ENCODE data around the gene MCUR1.
A peak's percentile ranks its signal among the peaks of the same experiment; 100 is the strongest.

MCUR1 gene

GRCh38 chr6:13813621-13814175, 659 bp downstream of the MCUR1 start:
- Histone ChIP-seq H3K27me3 (ENCODE audit: insufficient read depth, low read length) (no peaks in the 10 kb centered on the region), H3K9me3 (ENCODE audit: low read length) (no peaks in the 10 kb centered on the region), H3K4me3 (ENCODE audit: low read length) (peak overlapping the region; percentile 83), H2AFZ (ENCODE audit: low read depth, low read length) (peak overlapping the region; percentile 100), H3K4me1 (ENCODE audit: insufficient read depth, low read length) (peaks cover 16% of the 10 kb centered on the region), H3K36me3 (ENCODE audit: insufficient read depth, low read length) (peaks cover 3% of the 10 kb centered on the region)

GRCh38 chr6:13813026-13813425, 1.3 kb downstream of the MCUR1 start:
- no peak overlapping the region for H2AFZ ChIP-seq (ENCODE audit: low read depth, low read length)
- H3K4me3 ChIP-seq (ENCODE audit: low read length) = peak overlapping the region; percentile 83

GRCh38 chr6:13812359-13812642, 2.1 kb downstream of the MCUR1 start:
- H3K9me3 ChIP-seq (ENCODE audit: low read length) = no peaks in the 10 kb centered on the region
- H3K36me3 ChIP-seq (ENCODE audit: insufficient read depth, low read length) = peaks cover 6% of the 10 kb centered on the region
- peaks cover 16% of the 10 kb centered on the region for H3K4me1 ChIP-seq (ENCODE audit: insufficient read depth, low read length)
- no peak overlapping the region for H3K4me3 ChIP-seq (ENCODE audit: low read length)
- no peak overlapping the region for H2AFZ ChIP-seq (ENCODE audit: low read depth, low read length)
- H3K27me3 ChIP-seq (ENCODE audit: insufficient read depth, low read length) = no peaks in the 10 kb centered on the region

More at GRCh38 chr6:13813026-13813425, 1.3 kb downstream of the MCUR1 start:
- H3K4me1 ChIP-seq (ENCODE audit: insufficient read depth, low read length) = peaks cover 16% of the 10 kb centered on the region
- H3K36me3 ChIP-seq (ENCODE audit: insufficient read depth, low read length) = peaks cover 6% of the 10 kb centered on the region
- no peaks in the 10 kb centered on the region for H3K9me3 ChIP-seq (ENCODE audit: low read length)
- no peaks in the 10 kb centered on the region for H3K27me3 ChIP-seq (ENCODE audit: insufficient read depth, low read length)

- H3K4me3 ChIP-seq (ENCODE audit: low read length) = no peak overlapping the region
- no peak overlapping the region for H2AFZ ChIP-seq (ENCODE audit: low read depth, low read length)
- no peaks in the 10 kb centered on the region for H3K9me3 ChIP-seq (ENCODE audit: low read length)
- peaks cover 10% of the 10 kb centered on the region for H3K36me3 ChIP-seq (ENCODE audit: insufficient read depth, low read length)
- peaks cover 16% of the 10 kb centered on the region for H3K4me1 ChIP-seq (ENCODE audit: insufficient read depth, low read length)
- no peaks in the 10 kb centered on the region for H3K27me3 ChIP-seq (ENCODE audit: insufficient read depth, low read length)
Measured at GRCh38 chr6:13811627-13812358, 2.6 kb downstream of the MCUR1 start.

GRCh38 chr6:13810688-13811446, 3.5 kb downstream of the MCUR1 start:
- Histone ChIP-seq H3K4me1 (ENCODE audit: insufficient read depth, low read length) (peaks cover 16% of the 10 kb centered on the region), H2AFZ (ENCODE audit: low read depth, low read length) (no peak overlapping the region), H3K9me3 (ENCODE audit: low read length) (no peaks in the 10 kb centered on the region), H3K36me3 (ENCODE audit: insufficient read depth, low read length) (peaks cover 17% of the 10 kb centered on the region), H3K27me3 (ENCODE audit: insufficient read depth, low read length) (no peaks in the 10 kb centered on the region), H3K4me3 (ENCODE audit: low read length) (no peak overlapping the region)

- Histone ChIP-seq H2AFZ (ENCODE audit: low read depth, low read length) (no peak overlapping the region), H3K4me3 (ENCODE audit: low read length) (no peak overlapping the region), H3K36me3 (ENCODE audit: insufficient read depth, low read length) (peaks cover 27% of the 10 kb centered on the region)
Measured at GRCh38 chr6:13808801-13809200, 5.6 kb downstream of the MCUR1 start.

GRCh38 chr6:13807696-13808095, 6.7 kb downstream of the MCUR1 start:
- Histone ChIP-seq H3K27me3 (ENCODE audit: insufficient read depth, low read length) (no peaks in the 10 kb centered on the region), H3K9me3 (ENCODE audit: low read length) (no peaks in the 10 kb centered on the region), H3K36me3 (ENCODE audit: insufficient read depth, low read length) (peaks cover 27% of the 10 kb centered on the region), H3K4me1 (ENCODE audit: insufficient read depth, low read length) (peaks cover 8% of the 10 kb centered on the region), H2AFZ (ENCODE audit: low read depth, low read length) (no peak overlapping the region), H3K4me3 (ENCODE audit: low read length) (no peak overlapping the region)

More at GRCh38 chr6:13808801-13809200, 5.6 kb downstream of the MCUR1 start:
- Histone ChIP-seq H3K27me3 (ENCODE audit: insufficient read depth, low read length) (no peaks in the 10 kb centered on the region), H3K9me3 (ENCODE audit: low read length) (no peaks in the 10 kb centered on the region), H3K4me1 (ENCODE audit: insufficient read depth, low read length) (peaks cover 12% of the 10 kb centered on the region)

- no peaks in the 10 kb centered on the region for H3K27me3 ChIP-seq (ENCODE audit: insufficient read depth, low read length)
- H3K36me3 ChIP-seq (ENCODE audit: insufficient read depth, low read length) = peaks cover 49% of the 10 kb centered on the region
- no peak overlapping the region for H3K4me3 ChIP-seq (ENCODE audit: low read length)
- no peak overlapping the region for H2AFZ ChIP-seq (ENCODE audit: low read depth, low read length)
- no peaks in the 10 kb centered on the region for H3K9me3 ChIP-seq (ENCODE audit: low read length)
- H3K4me1 ChIP-seq (ENCODE audit: insufficient read depth, low read length) = no peaks in the 10 kb centered on the region
Measured at GRCh38 chr6:13803581-13803980, 10.8 kb downstream of the MCUR1 start.

- Histone ChIP-seq H3K4me1 (ENCODE audit: insufficient read depth, low read length) (no peaks in the 10 kb centered on the region), H3K27me3 (ENCODE audit: insufficient read depth, low read length) (no peaks in the 10 kb centered on the region), H3K4me3 (ENCODE audit: low read length) (no peak overlapping the region), H3K9me3 (ENCODE audit: low read length) (no peaks in the 10 kb centered on the region), H2AFZ (ENCODE audit: low read depth, low read length) (no peak overlapping the region), H3K36me3 (ENCODE audit: insufficient read depth, low read length) (peaks cover 40% of the 10 kb centered on the region)
Measured at GRCh38 chr6:13800615-13801014, 13.7 kb downstream of the MCUR1 start.

GRCh38 chr6:13796781-13797180, 17.6 kb downstream of the MCUR1 start:
- H2AFZ ChIP-seq (ENCODE audit: low read depth, low read length) = no peak overlapping the region
- H3K4me1 ChIP-seq (ENCODE audit: insufficient read depth, low read length) = no peaks in the 10 kb centered on the region
- no peak overlapping the region for H3K4me3 ChIP-seq (ENCODE audit: low read length)
- no peaks in the 10 kb centered on the region for H3K27me3 ChIP-seq (ENCODE audit: insufficient read depth, low read length)
- H3K9me3 ChIP-seq (ENCODE audit: low read length) = no peaks in the 10 kb centered on the region
- H3K36me3 ChIP-seq (ENCODE audit: insufficient read depth, low read length) = peaks cover 40% of the 10 kb centered on the region

- Histone ChIP-seq H3K36me3 (ENCODE audit: insufficient read depth, low read length) (peaks cover 29% of the 10 kb centered on the region), H2AFZ (ENCODE audit: low read depth, low read length) (no peak overlapping the region), H3K4me3 (ENCODE audit: low read length) (no peak overlapping the region), H3K9me3 (ENCODE audit: low read length) (no peaks in the 10 kb centered on the region), H3K27me3 (ENCODE audit: insufficient read depth, low read length) (no peaks in the 10 kb centered on the region), H3K4me1 (ENCODE audit: insufficient read depth, low read length) (no peaks in the 10 kb centered on the region)
Measured at GRCh38 chr6:13795041-13795750, 19.2 kb downstream of the MCUR1 start.

GRCh38 chr6:13794184-13794583, 20.2 kb downstream of the MCUR1 start:
- Histone ChIP-seq H2AFZ (ENCODE audit: low read depth, low read length) (no peak overlapping the region), H3K27me3 (ENCODE audit: insufficient read depth, low read length) (no peaks in the 10 kb centered on the region), H3K36me3 (ENCODE audit: insufficient read depth, low read length) (peaks cover 29% of the 10 kb centered on the region), H3K4me3 (ENCODE audit: low read length) (no peak overlapping the region), H3K9me3 (ENCODE audit: low read length) (no peaks in the 10 kb centered on the region), H3K4me1 (ENCODE audit: insufficient read depth, low read length) (no peaks in the 10 kb centered on the region)

GRCh38 chr6:13789746-13790145, 24.6 kb downstream of the MCUR1 start:
- no peaks in the 10 kb centered on the region for H3K27me3 ChIP-seq (ENCODE audit: insufficient read depth, low read length)
- peaks cover 24% of the 10 kb centered on the region for H3K36me3 ChIP-seq (ENCODE audit: insufficient read depth, low read length)
- peaks cover 12% of the 10 kb centered on the region for H3K4me1 ChIP-seq (ENCODE audit: insufficient read depth, low read length)
- no peaks in the 10 kb centered on the region for H3K9me3 ChIP-seq (ENCODE audit: low read length)
- no peak overlapping the region for H3K4me3 ChIP-seq (ENCODE audit: low read length)
- H2AFZ ChIP-seq (ENCODE audit: low read depth, low read length) = no peak overlapping the region

Measured in neuron (in vitro differentiated cells).